NCI-H226 (cell line): ENCODE results near the gene IGF2.

Experiments
- DNase-seq: peaks from one replicate; pipeline ENCODE4 v3.0.0-alpha.2; 2015

IGF2 gene

GRCh38 chr11:2153581-2154194 is 14.5 kb upstream of the IGF2 start:
- DNase-seq: no peak

GRCh38 chr11:2151500-2152257 is 12.5 kb upstream of the IGF2 start:
- DNase-seq: peak; percentile 53

GRCh38 chr11:2149864-2150847 is 11.0 kb upstream of the IGF2 start:
- DNase-seq: no peak

- DNase-seq: no peak
Observed at GRCh38 chr11:2149460-2149859, 10.3 kb upstream of the IGF2 start.

GRCh38 chr11:2148595-2148994 is 9.4 kb upstream of the IGF2 start:
- no peak for DNase-seq

- DNase-seq: no peak
Observed at GRCh38 chr11:2147391-2147790, 8.2 kb upstream of the IGF2 start.

- DNase-seq: no peak
Observed at GRCh38 chr11:2146051-2146450, 6.9 kb upstream of the IGF2 start.

GRCh38 chr11:2144544-2145248 is 5.5 kb upstream of the IGF2 start:
- no peak for DNase-seq

- DNase-seq: no peak
Observed at GRCh38 chr11:2143799-2144543, 4.8 kb upstream of the IGF2 start.

GRCh38 chr11:2143477-2143798 is 4.2 kb upstream of the IGF2 start:
- no peak for DNase-seq

GRCh38 chr11:2142762-2143202 is 3.6 kb upstream of the IGF2 start:
- peak; percentile 31 for DNase-seq

- DNase-seq: peak; percentile 42
Observed at GRCh38 chr11:2142300-2142759, 3.1 kb upstream of the IGF2 start.

GRCh38 chr11:2140411-2141400 is 1.5 kb upstream of the IGF2 start:
- DNase-seq: no peak

- no peak for DNase-seq
Observed at GRCh38 chr11:2139621-2140337, 590 bp upstream of the IGF2 start.

GRCh38 chr11:2138431-2139122 is 612 bp downstream of the IGF2 start:
- no peak for DNase-seq

GRCh38 chr11:2138068-2138430 is 1.1 kb downstream of the IGF2 start:
- no peak for DNase-seq

GRCh38 chr11:2137202-2138067 is 1.8 kb downstream of the IGF2 start:
- DNase-seq: peak; percentile 60

- no peak for DNase-seq
Observed at GRCh38 chr11:2136952-2137201, 2.3 kb downstream of the IGF2 start.
